ENCODE data around the gene PPIL6.

PPIL6 gene

GRCh38 chr6:109449064-109449794, 8.8 kb upstream of the PPIL6 start:
- DNase-seq, result no peak

GRCh38 chr6:109448615-109449014, 8.2 kb upstream of the PPIL6 start:
- no peak for DNase-seq

- no peak for DNase-seq
These were observed 7.6 kb upstream of the PPIL6 start for GRCh38 chr6:109447878-109448555.

- no peak for DNase-seq
These were observed 6.7 kb upstream of the PPIL6 start for GRCh38 chr6:109447087-109447486.

GRCh38 chr6:109446541-109446940, 6.1 kb upstream of the PPIL6 start:
- no peak for DNase-seq

- no peak for DNase-seq
These were observed 5.6 kb upstream of the PPIL6 start for GRCh38 chr6:109446072-109446471.

GRCh38 chr6:109445382-109445781, 5.0 kb upstream of the PPIL6 start:
- no peak for DNase-seq

GRCh38 chr6:109443425-109443950, 3.1 kb upstream of the PPIL6 start:
- DNase-seq, result no peak

GRCh38 chr6:109442393-109442924, 2.0 kb upstream of the PPIL6 start:
- DNase-seq, result no peak

- peak; percentile 52 for DNase-seq
These were observed 815 bp upstream of the PPIL6 start for GRCh38 chr6:109441069-109441816.

GRCh38 chr6:109436041-109436440, 4.4 kb downstream of the PPIL6 start:
- DNase-seq, result no peak

- no peak for DNase-seq
These were observed 6.0 kb downstream of the PPIL6 start for GRCh38 chr6:109434456-109434855.

- no peak for DNase-seq
These were observed 10.9 kb downstream of the PPIL6 start for GRCh38 chr6:109429496-109429895.

- DNase-seq, result peak; percentile 69
These were observed 11.4 kb downstream of the PPIL6 start for GRCh38 chr6:109428889-109429477.

GRCh38 chr6:109424946-109425345, 15.5 kb downstream of the PPIL6 start:
- DNase-seq, result no peak

GRCh38 chr6:109421184-109421583, 19.2 kb downstream of the PPIL6 start:
- DNase-seq, result no peak

GRCh38 chr6:109420751-109421150, 19.7 kb downstream of the PPIL6 start:
- DNase-seq, result no peak

GRCh38 chr6:109417646-109418045, 22.8 kb downstream of the PPIL6 start:
- DNase-seq, result no peak

- DNase-seq, result no peak
These were observed 29.4 kb downstream of the PPIL6 start for GRCh38 chr6:109411034-109411433.

- DNase-seq, result peak; percentile 38
These were observed 34.2 kb downstream of the PPIL6 start for GRCh38 chr6:109406196-109406595.

GRCh38 chr6:109397020-109397419, 43.4 kb downstream of the PPIL6 start:
- no peak for DNase-seq

- no peak for DNase-seq
These were observed 44.2 kb downstream of the PPIL6 start for GRCh38 chr6:109396046-109396718.
